MG63 (cell line): ENCODE data around the gene FOXE1. TPM values are rescaled to one million over a fixed set of nuclear protein-coding genes. Genes with fewer than 3 reads are reported as not detected.

Experiments used
- DNase-seq: peaks from one replicate; pipeline ENCODE4 v3.0.0-alpha.2; 2020
- H3K27me3 ChIP-seq: fragments of 250-450 bp; sonication (Bioruptor Pico); 2 replicates; pipeline ENCODE4 v1.5.1; 2020; ENCODE audit warnings: mild to moderate bottlenecking, moderate library complexity
- H3K36me3 ChIP-seq: fragments of 250-450 bp; sonication (Bioruptor Pico); 2 replicates; pipeline ENCODE4 v1.5.1; 2020; ENCODE audit warnings: mild to moderate bottlenecking, moderate library complexity
- H3K4me3 ChIP-seq: fragments of 250-450 bp; sonication (Bioruptor Pico); 2 replicates; pipeline ENCODE4 v1.5.1; 2020; ENCODE audit warnings: mild to moderate bottlenecking, moderate library complexity
- H3K9me3 ChIP-seq: fragments of 250-450 bp; sonication (Bioruptor Pico); 2 replicates; pipeline ENCODE4 v1.5.1; 2020; ENCODE audit warnings: mild to moderate bottlenecking, moderate library complexity
- total RNA-seq: library from RNA; depleted of rRNA; stranded (reverse); fragments of >200 nt; shearing (Covaris generic); gene quantifications from 2 replicates; pipeline ENCODE4 v1.2.3, GENCODE V29; 2014; ENCODE audit warnings: low replicate concordance; rRNA removed

Gene FOXE1
- total RNA-seq, result not detected in 2 replicates

- H3K27me3 ChIP-seq, result peaks cover 5% of the 10 kb centered on the region
- peak within 1 kb of the TSS; percentile 45 for H3K4me3 ChIP-seq
- DNase-seq, result peak; percentile 36
- no peaks in the 10 kb centered on the region for H3K9me3 ChIP-seq
- H3K36me3 ChIP-seq, result no peaks in the 10 kb centered on the region
These were observed at the start of gene FOXE1 for GRCh38 chr9:97853056-97853843. Gene FOXE1, plus strand, starts transcription at chr9:97853226. Its CDS starts 689 bp downstream, at chr9:97853915.

GRCh38 chr9:97804059-97804365 lies 49.0 kb upstream of the FOXE1 start:
- H3K36me3 ChIP-seq, result no peaks in the 10 kb centered on the region
- H3K9me3 ChIP-seq, result no peaks in the 10 kb centered on the region
- no peak overlapping the region for H3K4me3 ChIP-seq
- H3K27me3 ChIP-seq, result no peaks in the 10 kb centered on the region
- no peak for DNase-seq

GRCh38 chr9:97806721-97807120 lies 46.3 kb upstream of the FOXE1 start:
- H3K27me3 ChIP-seq, result no peaks in the 10 kb centered on the region
- no peak overlapping the region for H3K4me3 ChIP-seq
- no peaks in the 10 kb centered on the region for H3K9me3 ChIP-seq
- no peak for DNase-seq
- no peaks in the 10 kb centered on the region for H3K36me3 ChIP-seq

- no peaks in the 10 kb centered on the region for H3K36me3 ChIP-seq
- no peaks in the 10 kb centered on the region for H3K27me3 ChIP-seq
- no peak for DNase-seq
- H3K9me3 ChIP-seq, result no peaks in the 10 kb centered on the region
- H3K4me3 ChIP-seq, result no peak overlapping the region
These were observed 45.3 kb upstream of the FOXE1 start for GRCh38 chr9:97807681-97808080.

- Histone ChIP-seq H3K27me3 (no peaks in the 10 kb centered on the region), H3K9me3 (0 out of 2 replicates have a peak, but pooled peaks cover 2% of the 10 kb centered on the region), H3K36me3 (no peaks in the 10 kb centered on the region), H3K4me3 (no peak overlapping the region)
- no peak for DNase-seq
These were observed 44.6 kb upstream of the FOXE1 start for GRCh38 chr9:97808415-97808814.

GRCh38 chr9:97808972-97809371 lies 44.1 kb upstream of the FOXE1 start:
- H3K36me3 ChIP-seq, result no peaks in the 10 kb centered on the region
- H3K9me3 ChIP-seq, result 0 out of 2 replicates have a peak, but pooled peaks cover 2% of the 10 kb centered on the region
- DNase-seq, result no peak
- no peaks in the 10 kb centered on the region for H3K27me3 ChIP-seq
- no peak overlapping the region for H3K4me3 ChIP-seq

- Histone ChIP-seq H3K4me3 (no peak overlapping the region), H3K27me3 (no peaks in the 10 kb centered on the region), H3K36me3 (no peaks in the 10 kb centered on the region), H3K9me3 (0 out of 2 replicates have a peak, but pooled peaks cover 2% of the 10 kb centered on the region)
- no peak for DNase-seq
These were observed 43.2 kb upstream of the FOXE1 start for GRCh38 chr9:97809666-97810344.

- Histone ChIP-seq H3K36me3 (no peaks in the 10 kb centered on the region), H3K27me3 (no peaks in the 10 kb centered on the region), H3K9me3 (0 out of 2 replicates have a peak, but pooled peaks cover 2% of the 10 kb centered on the region), H3K4me3 (no peak overlapping the region)
- no peak for DNase-seq
These were observed 41.3 kb upstream of the FOXE1 start for GRCh38 chr9:97811533-97812246.

GRCh38 chr9:97812247-97812543 lies 40.8 kb upstream of the FOXE1 start:
- Histone ChIP-seq H3K4me3 (no peak overlapping the region), H3K36me3 (no peaks in the 10 kb centered on the region), H3K9me3 (0 out of 2 replicates have a peak, but pooled peaks cover 2% of the 10 kb centered on the region), H3K27me3 (no peaks in the 10 kb centered on the region)
- no peak for DNase-seq

- 0 out of 2 replicates have a peak, but pooled peaks cover 2% of the 10 kb centered on the region for H3K9me3 ChIP-seq
- H3K27me3 ChIP-seq, result no peaks in the 10 kb centered on the region
- H3K4me3 ChIP-seq, result no peak overlapping the region
- no peaks in the 10 kb centered on the region for H3K36me3 ChIP-seq
- no peak for DNase-seq
These were observed 40.0 kb upstream of the FOXE1 start for GRCh38 chr9:97813072-97813471.

GRCh38 chr9:97819735-97820134 lies 33.3 kb upstream of the FOXE1 start:
- no peaks in the 10 kb centered on the region for H3K36me3 ChIP-seq
- DNase-seq, result no peak
- H3K4me3 ChIP-seq, result no peak overlapping the region
- 0 out of 2 replicates have a peak, but pooled peaks cover 5% of the 10 kb centered on the region for H3K9me3 ChIP-seq
- peaks cover 9% of the 10 kb centered on the region for H3K27me3 ChIP-seq

GRCh38 chr9:97820373-97820772 lies 32.7 kb upstream of the FOXE1 start:
- H3K9me3 ChIP-seq, result 0 out of 2 replicates have a peak, but pooled peaks cover 5% of the 10 kb centered on the region
- H3K36me3 ChIP-seq, result no peaks in the 10 kb centered on the region
- peaks cover 12% of the 10 kb centered on the region for H3K27me3 ChIP-seq

GRCh38 chr9:97830884-97831829 lies 21.9 kb upstream of the FOXE1 start:
- Histone ChIP-seq H3K36me3 (no peaks in the 10 kb centered on the region), H3K27me3 (peaks cover 4% of the 10 kb centered on the region; the same call in 1 of the 2 replicates), H3K4me3 (no peak overlapping the region), H3K9me3 (no peaks in the 10 kb centered on the region)
- DNase-seq, result no peak

More at GRCh38 chr9:97820373-97820772, 32.7 kb upstream of the FOXE1 start:
- DNase-seq, result no peak
- H3K4me3 ChIP-seq, result no peak overlapping the region

GRCh38 chr9:97831843-97832636 lies 21.0 kb upstream of the FOXE1 start:
- no peak for DNase-seq
- H3K27me3 ChIP-seq, result no peaks in the 10 kb centered on the region
- no peaks in the 10 kb centered on the region for H3K9me3 ChIP-seq
- no peak overlapping the region for H3K4me3 ChIP-seq
- no peaks in the 10 kb centered on the region for H3K36me3 ChIP-seq

- Histone ChIP-seq H3K4me3 (no peak overlapping the region), H3K36me3 (no peaks in the 10 kb centered on the region), H3K27me3 (no peaks in the 10 kb centered on the region), H3K9me3 (no peaks in the 10 kb centered on the region)
- DNase-seq, result no peak
These were observed 12.5 kb upstream of the FOXE1 start for GRCh38 chr9:97840521-97840920.

GRCh38 chr9:97842960-97843359 lies 10.1 kb upstream of the FOXE1 start:
- Histone ChIP-seq H3K36me3 (no peaks in the 10 kb centered on the region), H3K27me3 (no peaks in the 10 kb centered on the region), H3K9me3 (no peaks in the 10 kb centered on the region), H3K4me3 (no peak overlapping the region)
- no peak for DNase-seq
